Putamen (tissue), 1 donor: Measurements from ENCODE around the gene SLC19A1.

Source experiments
- DNase-seq: peaks from one replicate; pipeline ENCODE4 v3.0.0-alpha.2; 2016; ENCODE audit warnings: low spot score

SLC19A1 gene

GRCh38 chr21:45517249-45518065, 24.8 kb downstream of the SLC19A1 start:
- DNase-seq: no peak

DNA sequence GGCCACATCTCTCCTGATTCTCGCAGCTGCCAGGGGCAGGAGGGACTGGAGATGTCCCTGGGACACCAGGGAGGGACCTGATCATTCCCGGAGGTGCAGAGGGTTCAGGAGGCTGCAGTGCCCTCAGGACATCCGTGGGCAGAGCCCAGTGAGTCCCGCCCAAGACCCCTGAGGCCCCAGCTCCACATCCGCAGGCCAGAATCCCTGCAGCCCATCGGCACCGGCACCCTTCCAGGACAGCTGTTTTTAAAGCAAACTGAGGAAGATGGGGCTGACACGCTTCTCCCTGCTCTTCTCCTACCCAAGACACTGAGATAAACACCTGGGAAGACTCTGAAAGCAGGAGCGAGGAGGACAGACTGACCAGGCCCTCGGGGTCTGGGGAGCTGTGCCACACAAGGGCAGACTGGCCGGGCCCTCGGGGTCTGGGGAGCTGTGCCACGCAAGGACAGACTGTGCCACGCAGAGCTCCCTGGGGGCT, 25.5 kb downstream of the SLC19A1 start:
- DNase-seq: no peak

GRCh38 chr21:45516071-45516670, 26.1 kb downstream of the SLC19A1 start:
- no peak for DNase-seq

DNA sequence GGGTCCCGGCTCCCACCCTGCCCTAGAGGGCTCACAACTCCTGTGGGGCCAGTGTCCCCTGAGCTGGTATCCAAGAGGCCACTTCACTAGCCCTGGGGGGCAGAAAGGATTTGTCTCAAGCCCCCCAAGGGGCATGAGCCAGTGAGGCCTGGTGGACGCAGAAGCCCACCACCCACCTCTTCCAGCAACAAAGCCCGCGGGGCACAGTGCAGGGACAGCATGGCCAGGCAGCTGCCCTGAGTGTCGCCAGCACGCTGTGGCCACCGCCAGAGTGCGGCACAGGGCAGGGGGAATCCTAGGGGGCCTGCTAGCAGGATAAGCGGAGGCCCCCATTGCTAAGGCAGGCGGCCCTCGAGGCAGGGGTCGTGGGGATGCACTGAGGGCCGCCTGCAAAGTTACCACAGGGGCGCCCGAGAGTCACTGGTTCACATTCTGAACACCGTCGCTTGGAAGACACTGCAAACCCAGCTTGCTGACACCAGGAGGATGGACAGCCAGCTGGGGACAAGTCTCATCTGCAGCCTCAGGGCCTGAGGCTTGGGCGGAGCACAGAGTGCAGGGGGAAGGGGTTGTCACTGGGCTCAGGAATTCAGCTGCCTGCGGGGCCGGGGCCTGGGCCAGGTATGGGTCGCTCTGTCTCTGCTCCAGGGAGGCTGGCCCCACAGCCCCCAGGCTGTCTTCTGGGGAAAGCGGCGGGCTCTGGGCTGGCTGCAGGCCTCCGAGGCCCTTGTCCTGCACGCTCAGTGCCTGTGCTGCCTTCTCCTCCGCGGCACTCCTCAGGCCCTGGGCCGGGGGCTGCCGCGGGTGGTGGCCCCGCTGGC, 26.8 kb downstream of the SLC19A1 start:
- DNase-seq: no peak

GRCh38 chr21:45514311-45515021, 27.8 kb downstream of the SLC19A1 start:
- no peak for DNase-seq

DNA sequence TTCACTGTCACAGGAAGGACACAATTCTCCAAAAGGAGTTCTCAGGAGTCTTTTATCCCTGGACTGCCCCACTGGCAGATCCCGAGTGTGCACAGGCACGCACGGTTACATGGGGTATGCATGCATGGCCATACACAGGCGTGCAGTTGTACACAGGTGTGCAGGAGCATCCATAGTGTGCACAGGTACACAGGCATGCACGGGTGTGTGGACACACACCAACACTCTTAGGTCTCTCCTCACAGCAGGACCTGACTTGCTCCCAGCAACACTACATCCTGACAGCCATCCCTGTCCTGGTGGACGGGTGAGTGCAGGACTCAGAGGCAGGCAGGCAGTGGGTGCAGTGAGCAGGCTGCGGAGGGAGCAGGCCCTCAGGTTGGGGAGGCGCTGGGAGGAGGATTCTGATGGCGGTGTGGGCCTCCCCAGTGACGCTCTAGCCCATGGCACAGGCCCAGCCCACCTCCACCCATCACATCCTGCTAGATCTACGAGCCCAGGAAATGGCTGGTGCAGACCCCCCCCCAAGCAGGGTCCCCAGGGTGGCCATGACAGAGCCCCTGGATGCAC, 28.4 kb downstream of the SLC19A1 start:
- DNase-seq: no peak

- DNase-seq: no peak
Observed at GRCh38 chr21:45513003-45513717, 29.1 kb downstream of the SLC19A1 start.

DNA sequence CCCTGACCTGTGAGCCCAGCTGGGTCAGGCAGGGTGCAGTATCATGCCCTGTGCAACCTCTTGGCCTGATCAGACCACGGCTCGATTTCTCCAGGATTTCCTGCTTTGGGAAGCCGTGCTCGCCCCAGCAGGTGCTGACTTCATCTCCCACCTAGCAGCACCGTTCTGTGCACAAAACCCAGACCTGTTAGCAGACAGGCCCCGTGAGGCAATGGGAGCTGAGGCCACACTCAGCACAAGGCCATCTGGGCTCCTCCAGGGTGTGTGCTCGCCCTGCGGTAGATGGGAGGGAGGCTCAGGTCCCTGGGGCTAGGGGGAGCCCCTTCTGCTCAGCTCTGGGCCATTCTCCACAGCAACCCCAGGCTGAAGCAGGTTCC, 29.6 kb downstream of the SLC19A1 start:
- DNase-seq: no peak

- DNase-seq: no peak
Observed at GRCh38 chr21:45511661-45512431, 30.4 kb downstream of the SLC19A1 start.

- DNase-seq: no peak
Observed at GRCh38 chr21:45511007-45511406, 31.2 kb downstream of the SLC19A1 start.

GRCh38 chr21:45510466-45510955, 31.7 kb downstream of the SLC19A1 start:
- DNase-seq: no peak

- DNase-seq: no peak
Observed at GRCh38 chr21:45509566-45510465, 32.4 kb downstream of the SLC19A1 start.

DNA sequence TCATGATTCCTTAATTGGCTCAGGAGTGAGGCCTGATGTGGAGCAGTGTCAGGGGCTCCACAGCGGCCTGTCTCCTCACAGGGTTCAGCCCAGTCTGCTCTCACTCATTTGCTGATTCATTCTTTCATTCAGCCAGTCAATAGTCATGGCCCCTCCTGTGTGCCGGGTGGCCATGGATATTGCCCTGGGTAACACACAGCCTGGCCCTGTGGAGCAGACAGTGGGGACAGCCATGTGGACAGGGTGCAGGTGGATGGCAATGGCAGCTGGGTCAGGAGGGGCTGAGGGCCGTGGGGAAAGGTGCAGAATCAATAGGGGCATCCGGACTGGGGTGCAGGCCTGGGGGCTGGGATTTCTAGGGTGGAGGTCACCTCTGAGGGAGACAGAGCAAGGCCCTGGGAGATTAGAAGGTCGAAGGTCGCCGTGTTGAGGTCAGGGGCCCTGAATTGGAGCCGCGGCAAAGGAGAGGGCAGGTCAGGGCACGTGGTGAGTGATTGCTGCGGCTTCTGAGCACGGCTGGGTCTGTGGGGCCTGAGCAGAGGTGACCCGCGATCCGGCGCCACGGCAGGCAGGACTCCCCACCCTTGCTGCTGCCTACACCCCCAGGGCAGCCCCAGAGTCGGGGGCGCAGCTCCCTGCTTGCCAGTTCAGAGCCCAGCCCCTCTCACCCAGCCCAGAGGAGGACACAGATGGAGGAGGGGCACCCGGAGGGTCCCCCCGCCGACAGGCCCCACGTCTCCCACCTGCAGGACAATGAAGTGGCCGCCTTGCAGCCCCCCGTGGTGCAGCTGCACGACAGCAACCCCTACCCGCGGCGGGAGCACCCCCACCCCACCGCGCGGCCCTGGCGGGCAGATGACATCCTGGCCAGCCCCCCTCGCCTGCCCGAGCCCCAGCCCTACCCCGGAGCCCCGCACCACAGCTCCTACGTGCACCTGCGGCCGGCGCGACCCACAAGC, 33.4 kb downstream of the SLC19A1 start:
- no peak for DNase-seq

GRCh38 chr21:45507888-45508508, 34.2 kb downstream of the SLC19A1 start:
- DNase-seq: no peak

- no peak for DNase-seq
Observed at GRCh38 chr21:45507523-45507875, 34.7 kb downstream of the SLC19A1 start.

DNA sequence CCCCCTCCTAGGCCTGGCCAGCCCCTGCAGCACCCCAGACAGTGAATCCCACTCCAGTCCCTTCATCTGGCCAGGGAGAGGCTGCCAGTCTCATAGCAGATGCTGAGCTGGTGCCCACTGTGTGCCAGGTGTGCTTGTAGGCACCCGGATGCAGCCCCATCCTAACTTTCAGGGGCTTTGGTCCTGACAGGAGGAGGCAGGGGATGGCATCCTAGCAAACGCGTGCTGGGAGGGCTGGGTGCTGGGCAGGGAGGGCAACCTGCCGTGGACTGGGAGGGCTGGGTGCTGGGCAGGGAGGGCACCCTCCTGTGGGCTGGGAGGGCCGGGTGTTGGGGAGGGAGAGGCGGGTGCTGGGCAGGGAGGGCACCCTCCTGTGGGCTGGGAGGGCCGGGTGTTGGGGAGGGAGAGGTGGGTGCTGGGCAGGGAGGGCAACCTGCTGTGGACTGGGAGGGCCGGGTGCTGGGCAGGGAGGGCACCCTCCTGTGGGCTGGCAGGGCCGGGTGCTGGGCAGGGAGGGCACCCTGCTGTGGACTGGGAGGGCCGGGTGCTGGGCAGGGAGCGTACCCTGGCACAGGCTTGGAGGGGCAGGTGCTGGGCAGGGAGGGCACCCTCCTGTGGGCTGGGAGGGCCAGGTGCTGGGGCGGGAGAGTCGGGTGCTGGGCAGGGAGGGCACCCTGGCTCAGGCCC, 35.3 kb downstream of the SLC19A1 start:
- no peak for DNase-seq
